GM20000 (cell line): ENCODE measurements around the gene FEM1A.
"Not testable (repeated sequence)": the region's sequence is repeated elsewhere in the genome, so short reads cannot be mapped to it uniquely, and the experiment has no call there.

ENCODE experiments used
- DNase-seq: peaks from one replicate; pipeline ENCODE4 v3.0.0; 2012; ENCODE audit warnings: low spot score
- TF ChIP-seq, protein P1 (sequence below): IDR thresholded peaks from 2 replicates; pipeline ENCODE4 v1.5.1; 2012; ENCODE audit warnings: mild to moderate bottlenecking, control low read depth; ENCODE audit errors: extremely low read depth, missing control alignments

FEM1A gene, protein sequence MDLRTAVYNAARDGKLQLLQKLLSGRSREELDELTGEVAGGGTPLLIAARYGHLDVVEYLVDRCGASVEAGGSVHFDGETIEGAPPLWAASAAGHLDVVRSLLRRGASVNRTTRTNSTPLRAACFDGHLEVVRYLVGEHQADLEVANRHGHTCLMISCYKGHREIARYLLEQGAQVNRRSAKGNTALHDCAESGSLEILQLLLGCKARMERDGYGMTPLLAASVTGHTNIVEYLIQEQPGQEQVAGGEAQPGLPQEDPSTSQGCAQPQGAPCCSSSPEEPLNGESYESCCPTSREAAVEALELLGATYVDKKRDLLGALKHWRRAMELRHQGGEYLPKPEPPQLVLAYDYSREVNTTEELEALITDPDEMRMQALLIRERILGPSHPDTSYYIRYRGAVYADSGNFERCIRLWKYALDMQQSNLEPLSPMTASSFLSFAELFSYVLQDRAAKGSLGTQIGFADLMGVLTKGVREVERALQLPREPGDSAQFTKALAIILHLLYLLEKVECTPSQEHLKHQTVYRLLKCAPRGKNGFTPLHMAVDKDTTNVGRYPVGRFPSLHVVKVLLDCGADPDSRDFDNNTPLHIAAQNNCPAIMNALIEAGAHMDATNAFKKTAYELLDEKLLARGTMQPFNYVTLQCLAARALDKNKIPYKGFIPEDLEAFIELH

DNA sequence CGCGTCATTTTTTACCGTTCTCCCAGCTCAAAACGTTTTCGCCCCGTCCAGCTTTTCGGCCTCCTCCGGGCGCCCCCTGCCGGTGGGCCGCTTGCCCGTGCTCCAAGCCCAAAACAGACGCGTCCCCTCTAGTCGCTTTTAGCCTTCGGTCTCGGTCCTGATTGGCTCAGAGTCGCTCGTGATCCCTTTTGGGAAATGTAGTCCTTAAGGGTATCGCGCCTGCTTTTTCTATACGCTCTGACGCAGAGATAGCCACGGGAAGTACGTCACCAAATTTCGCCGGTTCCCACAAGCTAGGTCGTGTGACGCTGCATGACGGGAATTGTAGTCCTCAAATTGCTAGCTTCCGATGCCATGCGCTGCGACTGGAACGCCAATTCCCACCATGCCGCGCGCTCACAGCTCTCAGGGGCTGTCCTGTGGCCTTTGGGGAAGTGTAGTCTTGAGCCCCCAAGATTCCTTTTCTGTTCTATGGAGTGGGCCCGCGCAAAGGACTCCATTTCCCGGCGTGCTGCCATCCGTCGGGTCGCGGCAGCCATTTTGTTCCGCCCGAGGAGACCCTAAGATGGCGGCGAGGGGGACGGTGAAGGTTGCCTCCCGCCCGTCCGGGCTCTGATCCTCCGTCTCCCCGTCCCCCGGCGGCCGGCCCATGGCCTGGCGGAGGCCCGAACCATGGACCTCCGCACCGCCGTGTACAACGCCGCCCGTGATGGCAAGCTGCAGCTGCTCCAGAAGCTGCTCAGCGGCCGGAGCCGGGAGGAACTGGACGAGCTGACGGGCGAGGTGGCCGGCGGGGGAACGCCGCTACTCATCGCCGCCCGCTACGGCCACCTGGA, at the start of gene FEM1A:
Gene FEM1A (plus strand): TSS at position 552 of the 836 bp plus-strand sequence. CDS start 121 bp downstream, at position 673.
- DNase-seq: peak; percentile 98
- TF ChIP-seq, protein P1, sequence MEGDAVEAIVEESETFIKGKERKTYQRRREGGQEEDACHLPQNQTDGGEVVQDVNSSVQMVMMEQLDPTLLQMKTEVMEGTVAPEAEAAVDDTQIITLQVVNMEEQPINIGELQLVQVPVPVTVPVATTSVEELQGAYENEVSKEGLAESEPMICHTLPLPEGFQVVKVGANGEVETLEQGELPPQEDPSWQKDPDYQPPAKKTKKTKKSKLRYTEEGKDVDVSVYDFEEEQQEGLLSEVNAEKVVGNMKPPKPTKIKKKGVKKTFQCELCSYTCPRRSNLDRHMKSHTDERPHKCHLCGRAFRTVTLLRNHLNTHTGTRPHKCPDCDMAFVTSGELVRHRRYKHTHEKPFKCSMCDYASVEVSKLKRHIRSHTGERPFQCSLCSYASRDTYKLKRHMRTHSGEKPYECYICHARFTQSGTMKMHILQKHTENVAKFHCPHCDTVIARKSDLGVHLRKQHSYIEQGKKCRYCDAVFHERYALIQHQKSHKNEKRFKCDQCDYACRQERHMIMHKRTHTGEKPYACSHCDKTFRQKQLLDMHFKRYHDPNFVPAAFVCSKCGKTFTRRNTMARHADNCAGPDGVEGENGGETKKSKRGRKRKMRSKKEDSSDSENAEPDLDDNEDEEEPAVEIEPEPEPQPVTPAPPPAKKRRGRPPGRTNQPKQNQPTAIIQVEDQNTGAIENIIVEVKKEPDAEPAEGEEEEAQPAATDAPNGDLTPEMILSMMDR: peak; percentile 98

DNA sequence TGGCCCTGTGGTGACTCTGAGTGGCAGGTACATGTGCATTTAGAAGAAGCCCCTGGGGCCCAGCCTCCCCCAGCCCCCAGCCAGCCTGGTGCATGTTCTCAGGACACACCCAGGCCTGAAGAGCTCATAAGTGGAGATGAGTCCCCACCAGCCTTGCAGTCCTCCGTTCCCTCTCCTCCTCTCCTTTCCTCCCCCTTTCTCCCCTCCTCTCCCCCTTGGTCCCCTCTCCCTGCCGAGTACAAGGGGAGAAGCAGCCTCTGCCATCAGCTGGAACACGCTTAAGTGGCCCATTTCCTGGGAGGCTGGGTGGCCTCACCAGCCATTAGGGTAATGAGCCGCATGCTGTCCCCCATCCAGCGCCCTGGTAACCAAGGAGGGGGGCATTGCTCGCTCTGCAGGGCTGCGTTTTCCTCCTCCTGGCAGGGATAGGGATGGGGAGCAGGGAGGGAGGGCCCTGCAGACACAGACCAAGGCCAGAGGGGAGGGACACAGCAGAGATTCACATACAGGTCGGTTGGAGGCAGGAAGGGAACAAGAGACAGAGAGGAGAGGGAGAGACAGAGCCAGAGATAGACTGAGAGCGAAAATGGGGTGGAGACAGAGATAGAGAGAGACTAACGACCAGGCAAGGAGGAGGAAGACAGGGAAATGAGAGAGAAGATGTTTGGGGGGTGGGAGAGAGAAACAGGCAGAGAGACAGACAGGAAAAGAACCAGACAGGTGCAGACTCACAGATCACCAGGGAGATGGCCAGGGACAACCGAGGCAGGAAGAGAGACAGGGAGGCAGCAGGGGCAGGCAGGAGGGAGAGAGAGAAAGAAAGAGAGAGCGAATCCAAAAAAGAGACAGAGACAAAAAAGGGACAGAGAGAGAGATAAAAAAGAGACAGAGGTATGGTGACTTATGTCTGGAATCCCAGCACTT, 48.5 kb upstream of the FEM1A start:
- TF ChIP-seq, protein P1: no peak
- no peak for DNase-seq

DNA sequence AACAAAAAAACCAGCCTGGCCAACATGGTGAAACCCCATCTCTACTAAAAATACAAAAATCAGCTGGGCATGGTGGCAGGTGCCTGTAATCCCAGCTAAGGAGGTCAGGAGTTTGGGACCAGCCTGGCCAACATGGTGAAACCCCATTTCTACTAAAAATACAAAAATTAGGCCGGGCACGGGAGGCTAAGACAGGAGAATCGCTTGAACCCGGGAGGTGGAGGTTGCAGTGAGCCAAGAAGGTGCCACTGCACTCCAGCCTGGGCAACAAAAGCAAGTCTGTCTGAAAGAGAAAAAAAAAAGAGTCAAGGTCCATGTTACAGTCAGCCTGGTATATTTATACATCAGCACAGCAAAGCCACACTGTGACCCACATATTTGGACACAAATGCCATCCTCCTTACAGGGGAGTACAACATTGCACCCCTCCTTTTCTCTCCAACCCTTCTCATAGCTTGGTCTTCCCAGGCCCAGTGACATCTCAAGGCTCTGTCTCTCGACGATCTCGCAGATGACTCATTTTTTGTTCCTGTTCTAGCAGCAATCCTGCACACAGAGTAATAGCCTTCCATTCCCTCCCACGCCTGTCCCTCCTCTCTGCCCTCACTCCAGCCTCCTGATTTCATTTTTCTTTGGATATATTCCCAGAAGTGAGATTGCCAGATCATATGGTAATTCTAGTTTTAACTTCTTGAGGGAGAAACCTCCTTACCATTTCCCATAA, 46.9 kb upstream of the FEM1A start:
- TF ChIP-seq, protein P1: no peak
- no peak for DNase-seq

DNA sequence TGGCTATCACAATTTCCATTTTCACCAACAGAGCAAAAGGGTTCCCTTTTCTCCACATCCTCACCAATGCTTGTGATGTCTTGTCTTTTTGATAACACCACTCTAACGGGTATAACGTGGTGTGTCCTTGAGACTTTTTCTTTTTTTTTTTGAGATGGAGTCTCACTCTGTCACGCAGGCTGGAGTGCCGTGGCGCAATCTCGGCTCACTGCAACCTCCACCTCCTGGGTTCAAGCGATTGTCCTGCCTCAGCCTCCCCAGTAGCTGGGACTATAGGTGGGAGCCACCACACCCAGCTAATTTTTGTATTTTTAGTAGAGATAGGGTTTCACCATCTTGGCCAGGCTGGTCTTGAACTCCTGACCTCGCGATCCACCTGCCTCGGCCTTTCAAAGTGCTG, 46.4 kb upstream of the FEM1A start:
- not testable (repeated sequence) for DNase-seq

DNA sequence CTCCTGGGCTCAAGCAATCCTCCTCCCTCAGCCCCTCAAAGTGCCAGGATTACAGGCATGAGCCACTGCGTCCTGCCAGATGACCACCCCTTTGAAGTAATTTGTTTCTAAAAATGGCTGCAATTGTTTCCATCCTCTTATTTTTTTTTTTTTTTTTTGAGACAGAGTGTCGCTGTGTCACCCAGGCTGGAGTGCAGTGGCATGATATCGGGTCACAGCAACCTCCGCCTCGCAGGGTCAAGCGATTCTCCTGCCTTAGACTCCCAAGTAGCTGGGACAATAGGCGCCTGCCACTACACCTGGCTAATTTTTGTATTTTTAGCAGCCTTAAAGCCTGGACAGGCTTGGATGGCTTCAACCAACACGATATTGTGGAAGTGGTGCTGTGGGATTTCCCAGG, 45.5 kb upstream of the FEM1A start:
- no peak for DNase-seq
- TF ChIP-seq, protein P1: no peak

DNA sequence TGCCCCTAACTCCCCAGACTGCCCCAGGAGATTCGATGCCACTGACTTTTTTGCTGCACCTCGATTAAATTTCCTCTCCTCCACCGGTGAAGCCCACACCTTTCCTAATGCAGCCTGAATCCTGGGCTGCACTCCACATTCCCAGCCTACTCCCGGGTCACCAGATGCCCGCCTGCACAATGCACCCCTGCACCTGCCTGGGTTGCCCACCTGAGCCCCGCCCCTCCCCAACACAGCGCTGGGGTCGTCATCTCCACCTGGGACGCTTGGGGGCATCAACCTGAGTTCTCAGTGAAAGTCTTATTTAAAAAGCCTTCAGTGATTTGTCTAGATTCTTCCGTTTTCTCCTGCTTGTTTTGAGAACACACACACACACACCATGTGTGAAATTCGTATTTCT, 43.3 kb upstream of the FEM1A start:
- DNase-seq: no peak
- TF ChIP-seq, protein P1: no peak
